Activated CD4-positive, alpha-beta T cell treated with anti-CD3 and anti-CD28 coated beads, Interleukin-2, Interleukin-4, amounts not matched to agents 100 ng/mL and 50 ng/mL, durations not matched to agents 16 hours and 8 hours (primary cell): ENCODE measurements around the gene PTGER3.

Experiments
- DNase-seq: peaks from one replicate; pipeline ENCODE4 v3.0.0-alpha.2; 2020; ENCODE audit warnings: low spot score

PTGER3 gene

DNA sequence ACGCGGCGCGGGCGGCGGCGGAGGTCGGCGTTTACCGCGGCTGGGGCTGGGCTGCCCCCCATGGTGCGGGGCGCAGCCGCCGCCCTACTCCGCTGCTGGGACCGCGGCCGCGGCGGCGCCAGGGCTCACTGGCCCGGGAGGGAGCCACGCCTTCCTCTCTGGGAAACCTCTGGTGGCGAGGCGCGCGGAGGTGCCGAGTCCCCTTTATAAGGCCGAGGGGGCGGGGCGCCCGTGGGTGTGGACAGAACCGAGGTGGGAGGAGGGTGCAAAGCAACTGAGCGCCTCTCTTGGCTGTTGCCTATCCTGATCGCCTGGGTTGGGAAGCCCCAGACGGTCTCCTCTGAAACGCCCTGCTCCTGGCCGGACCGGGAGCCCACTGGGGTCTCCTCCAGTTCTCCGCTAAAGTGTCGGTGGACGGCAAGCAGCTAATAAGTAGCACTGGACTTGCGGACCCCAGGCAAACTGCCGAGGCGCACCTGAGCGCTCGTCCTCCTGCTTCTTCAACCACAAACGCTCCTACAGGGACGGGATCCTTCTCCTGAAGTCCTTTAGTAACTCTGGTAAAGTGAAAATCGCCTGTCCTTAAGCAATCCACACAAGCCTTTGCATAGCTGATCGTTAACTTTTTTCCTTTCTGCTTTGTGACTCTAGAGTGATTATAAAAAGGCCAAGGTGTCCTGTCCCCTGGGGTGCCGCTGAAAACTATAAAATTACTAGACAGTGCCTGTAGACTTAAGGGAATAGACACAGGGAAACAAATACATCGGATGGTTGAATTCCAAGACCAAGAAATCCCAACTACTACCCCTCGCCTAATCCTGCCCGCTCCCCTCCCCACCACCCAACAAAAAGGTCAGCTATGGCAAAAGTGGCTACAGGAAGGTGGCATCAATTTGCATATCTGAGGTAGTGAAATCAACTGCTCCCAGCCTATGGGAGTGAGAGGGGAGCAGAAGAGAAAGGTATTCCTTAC lies at the start of gene PTGER3:
PTGER3 (minus strand) TSS at position 182 of the 973 bp plus-strand sequence. CDS start 239 bp downstream, outside the sequence.
- DNase-seq, result no peak

DNA sequence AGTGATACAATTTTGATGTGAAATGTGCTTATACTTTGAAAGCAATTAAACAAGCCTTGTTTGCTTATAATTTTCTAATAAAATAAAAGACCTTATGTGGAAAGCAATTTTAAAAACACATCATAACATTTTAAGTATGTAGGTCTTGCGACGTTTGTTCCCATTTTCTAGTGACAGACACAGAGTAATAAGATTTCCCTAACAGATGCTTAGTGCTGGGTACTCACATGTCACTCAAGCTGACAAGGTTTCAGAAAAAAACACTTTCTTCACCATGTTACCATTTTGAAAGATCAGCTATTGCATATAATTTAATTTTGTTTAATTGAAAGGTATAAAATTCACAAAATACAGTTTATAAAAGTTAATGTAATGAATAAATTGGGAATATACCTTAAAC lies 47.3 kb upstream of the PTGER3 start:
- DNase-seq, result no peak

DNA sequence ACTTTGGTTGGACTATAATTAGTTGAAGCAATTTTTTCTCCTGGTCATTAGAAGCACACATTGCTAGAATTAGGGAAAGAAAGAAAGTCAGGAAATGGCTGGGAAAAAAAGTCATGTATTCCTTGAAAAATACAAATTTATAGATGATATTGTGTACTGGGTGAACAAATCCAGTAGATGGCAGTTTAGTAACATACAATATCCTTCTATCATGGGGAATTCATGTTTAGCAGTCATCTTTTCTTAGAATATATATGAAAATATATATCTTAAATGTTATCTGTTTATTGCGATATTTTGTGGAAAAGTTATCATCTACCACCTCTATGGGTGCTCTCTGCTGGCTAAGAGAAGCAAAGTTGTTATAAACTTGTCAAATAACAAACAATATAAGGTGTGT lies 46.3 kb upstream of the PTGER3 start:
- no peak for DNase-seq

DNA sequence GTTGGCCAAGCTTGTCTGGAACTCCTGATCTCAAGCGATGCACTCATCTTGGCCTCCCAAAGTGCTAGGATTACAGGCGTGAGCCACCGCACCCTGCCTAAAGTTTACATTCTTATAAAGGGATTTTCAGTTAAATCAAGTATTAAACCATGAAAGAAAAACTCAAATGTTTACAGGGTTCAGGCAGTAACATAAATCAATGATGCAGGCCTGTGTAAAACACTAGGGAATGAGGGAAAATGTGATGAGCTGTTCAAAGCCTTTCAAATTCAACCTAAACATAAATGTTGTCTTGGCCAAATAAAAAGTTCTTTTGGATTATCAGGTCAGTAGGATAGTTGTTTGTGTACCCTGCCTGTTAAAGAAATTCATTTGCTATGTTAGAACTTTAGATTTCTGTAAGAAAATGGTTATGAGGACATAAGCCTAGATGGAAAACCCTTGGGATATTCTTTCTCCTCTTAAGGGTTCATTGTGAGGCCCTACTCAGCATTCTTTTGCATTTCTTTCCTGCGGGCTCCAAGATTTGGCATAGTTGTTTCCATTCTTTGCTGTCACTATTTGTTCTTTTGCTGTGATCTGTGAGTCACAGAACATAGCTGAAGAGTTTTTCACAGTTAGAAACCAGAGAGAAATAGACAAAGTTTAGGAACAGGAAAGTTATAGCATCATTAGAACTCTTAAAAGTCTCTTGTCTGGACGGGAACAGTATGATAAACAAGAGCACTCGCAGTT lies 42.1 kb upstream of the PTGER3 start:
- no peak for DNase-seq

DNA sequence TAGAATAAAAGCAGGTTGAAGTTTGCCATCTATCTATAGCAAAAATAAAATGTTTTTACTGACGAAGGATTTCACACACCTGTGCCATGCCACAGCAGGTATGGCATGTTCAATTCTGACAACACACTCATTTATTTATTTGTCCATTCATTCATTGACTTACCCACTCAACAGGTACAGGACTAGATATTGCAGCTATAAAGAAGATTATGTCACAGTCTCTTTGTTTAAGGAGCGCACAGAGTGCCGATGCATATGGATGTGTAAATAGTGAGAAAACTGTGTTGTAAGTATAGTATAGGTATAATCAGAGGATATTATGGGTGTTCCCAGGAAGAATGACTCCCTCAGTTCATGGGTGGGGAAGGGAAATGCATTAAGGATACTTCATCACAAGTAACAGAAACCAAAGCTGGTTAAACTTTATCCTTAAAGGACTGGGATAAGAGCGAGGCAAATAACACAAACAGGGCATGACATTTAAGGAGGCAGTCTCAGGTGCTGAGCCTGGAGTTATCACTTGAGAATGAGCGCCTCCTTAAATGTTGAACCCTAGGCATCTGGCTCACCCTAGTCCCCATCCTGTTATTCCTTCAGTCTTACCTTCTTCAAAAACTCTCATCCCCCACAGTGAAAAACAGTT lies 41.1 kb upstream of the PTGER3 start:
- DNase-seq, result no peak

DNA sequence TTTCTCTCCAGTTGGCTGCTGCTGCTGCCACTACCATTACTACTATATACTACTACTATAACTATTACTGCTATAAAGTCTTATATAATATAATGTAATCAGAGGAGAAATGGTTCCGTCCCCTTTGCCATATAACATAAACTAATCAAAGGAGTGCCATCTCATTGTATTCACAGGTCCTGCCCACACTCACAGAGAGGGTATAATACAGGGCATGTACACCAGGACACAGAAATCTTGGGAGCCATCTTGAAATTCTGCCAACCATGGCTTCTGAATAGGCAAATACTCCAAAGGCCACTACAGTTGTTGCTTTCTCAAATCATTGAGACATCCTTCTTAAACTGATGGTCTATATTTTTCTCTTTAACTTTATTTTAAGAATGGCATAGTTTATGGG lies 40.1 kb upstream of the PTGER3 start:
- no peak for DNase-seq

DNA sequence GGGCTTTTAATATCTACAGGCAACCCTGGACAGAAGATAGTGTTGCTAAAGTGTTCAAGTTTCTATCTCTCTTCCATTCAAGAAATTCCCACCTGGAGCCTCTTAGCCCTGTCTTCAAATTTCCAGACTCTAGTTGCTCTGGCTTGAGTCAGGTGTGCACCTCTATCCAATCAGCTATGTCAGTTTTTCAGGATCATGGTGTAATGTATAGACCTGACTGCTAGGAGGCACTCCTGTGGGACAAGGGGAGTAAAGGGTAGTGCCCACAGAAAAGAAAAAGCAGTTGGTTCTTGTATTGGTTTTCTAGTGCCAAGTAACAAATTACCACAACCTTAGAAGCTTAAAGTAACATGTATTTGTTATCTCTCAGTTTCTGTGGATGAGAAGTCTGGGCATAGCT lies 39.4 kb upstream of the PTGER3 start:
- no peak for DNase-seq

DNA sequence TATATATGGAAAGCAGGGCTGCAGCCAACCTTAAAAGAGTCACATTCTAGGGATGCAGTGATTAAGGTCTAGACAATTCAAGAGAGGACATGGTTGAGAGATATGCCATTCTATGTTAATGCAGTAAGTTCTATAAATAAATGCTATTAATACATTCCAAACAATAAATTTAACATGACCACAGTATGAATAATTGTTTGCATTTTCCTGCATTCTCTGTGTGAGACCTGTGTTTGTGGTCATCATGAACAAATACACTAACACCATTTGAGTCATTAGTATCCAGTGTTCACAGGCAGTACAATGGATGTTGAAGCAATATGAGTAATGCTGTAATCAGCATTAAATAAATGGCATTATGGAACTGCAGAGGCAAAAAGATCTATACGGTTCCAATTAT lies 38.7 kb upstream of the PTGER3 start:
- no peak for DNase-seq

DNA sequence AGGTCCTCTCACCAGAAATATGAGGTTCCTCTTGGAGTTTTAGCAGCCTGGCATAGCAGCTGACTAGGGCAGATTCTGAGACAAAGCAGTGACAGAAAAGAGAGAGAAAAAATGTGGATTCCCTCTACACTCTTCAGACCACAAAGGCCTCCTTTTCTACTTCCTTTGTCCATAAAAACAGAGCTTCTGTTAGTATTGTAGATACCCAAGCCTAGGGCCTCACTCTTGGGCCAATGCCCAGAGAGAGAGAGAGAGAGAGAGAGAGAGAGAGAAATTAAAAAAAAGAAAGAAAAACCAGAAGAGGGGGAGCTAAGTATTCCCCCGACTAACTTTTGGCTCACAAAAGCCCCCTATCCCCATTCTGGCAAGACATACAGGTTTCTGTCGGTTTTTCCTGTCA lies 35.7 kb upstream of the PTGER3 start:
- DNase-seq, result no peak

DNA sequence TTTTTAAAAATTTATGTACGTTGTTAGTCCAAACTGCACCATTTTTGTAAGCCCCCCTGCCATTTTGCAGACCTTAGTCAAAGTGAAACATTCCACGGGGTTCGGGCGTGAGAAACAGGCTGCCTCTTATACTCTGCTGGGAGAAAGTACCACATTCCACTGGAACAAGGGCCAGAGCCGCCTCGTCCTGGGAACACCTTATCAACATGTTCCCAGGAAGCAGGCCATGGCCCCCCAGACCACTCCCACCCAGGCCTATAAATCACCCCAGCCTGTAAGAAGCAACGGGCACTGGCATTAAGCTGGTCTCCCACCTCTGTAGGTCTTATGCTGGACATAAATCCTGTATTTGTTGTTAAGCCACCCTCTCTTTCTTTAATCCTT lies 34.1 kb upstream of the PTGER3 start:
- DNase-seq, result no peak

DNA sequence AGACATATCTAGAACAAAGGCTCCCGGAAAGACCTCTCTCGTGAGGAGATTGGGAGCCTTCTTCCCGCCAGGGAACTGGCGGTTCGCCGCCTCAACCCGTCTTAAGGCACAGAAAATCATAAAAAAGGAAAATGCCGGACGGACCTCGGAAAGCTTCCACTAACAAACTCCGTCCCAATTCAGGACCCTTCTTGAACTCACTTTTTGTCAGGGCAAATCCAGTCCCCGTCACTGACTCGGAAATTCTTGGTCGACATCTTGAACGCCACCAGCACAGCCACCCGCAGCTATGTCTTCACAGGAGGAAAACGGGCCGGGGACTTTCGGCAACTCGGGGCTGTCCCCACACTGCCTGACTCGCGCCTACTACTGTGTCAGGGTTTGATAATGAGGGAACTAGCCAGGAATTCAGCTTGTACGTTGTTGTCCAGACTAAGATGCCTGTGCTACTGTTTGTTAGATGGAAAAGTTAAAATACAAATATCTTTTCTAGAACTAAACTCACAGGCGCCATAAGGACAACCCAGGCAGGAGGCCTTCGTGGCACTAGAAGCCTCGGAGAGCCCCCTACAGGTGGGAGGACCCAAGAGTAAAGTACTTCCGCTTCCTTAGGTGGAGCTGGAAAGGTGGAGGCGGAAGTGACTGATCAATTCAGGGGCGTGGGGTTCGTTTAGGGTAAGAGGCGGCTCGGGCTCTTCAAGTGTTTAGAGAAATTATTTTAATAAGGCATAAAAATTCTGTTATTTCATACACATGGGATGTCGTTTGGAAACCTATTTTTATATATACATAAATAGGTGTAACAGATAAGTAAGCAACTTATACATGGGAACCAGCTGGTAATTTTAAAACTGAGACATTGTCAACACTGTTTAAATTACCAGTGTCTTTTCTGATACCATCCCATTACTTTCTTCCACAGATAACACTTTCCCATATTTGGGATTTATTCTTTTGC lies 33.4 kb upstream of the PTGER3 start, which contains the start of gene ZRANB2:
ZRANB2 (minus strand) TSS at position 297 of the 958 bp plus-strand sequence; CDS start at position 257, 40 bp downstream.
- peak; percentile 94 for DNase-seq

DNA sequence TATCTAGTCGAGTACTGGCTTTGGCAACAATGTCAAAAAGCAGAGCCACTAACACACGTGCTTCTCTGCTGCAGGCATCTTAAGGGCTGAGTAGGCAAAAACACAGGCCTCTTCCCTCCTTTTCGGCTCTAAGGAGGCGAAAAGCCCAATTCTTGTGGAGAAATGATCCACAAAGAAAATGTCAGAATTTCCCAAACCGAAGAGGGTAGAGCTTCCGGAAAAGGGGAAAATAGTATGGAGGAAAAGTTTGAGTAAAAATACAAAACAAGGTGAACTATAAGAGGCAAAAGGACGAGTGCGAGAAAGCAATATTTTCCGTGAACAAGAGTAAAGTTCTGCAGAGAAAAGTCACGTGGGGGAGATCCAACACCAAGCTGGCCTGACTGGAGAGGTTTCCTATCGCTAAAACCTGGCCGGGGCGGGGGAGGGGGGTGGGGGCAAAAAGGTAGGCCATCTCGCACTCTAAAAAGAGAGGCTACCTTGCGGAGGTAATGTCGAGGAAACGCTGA lies 32.7 kb upstream of the PTGER3 start:
- peak; percentile 15 for DNase-seq

DNA sequence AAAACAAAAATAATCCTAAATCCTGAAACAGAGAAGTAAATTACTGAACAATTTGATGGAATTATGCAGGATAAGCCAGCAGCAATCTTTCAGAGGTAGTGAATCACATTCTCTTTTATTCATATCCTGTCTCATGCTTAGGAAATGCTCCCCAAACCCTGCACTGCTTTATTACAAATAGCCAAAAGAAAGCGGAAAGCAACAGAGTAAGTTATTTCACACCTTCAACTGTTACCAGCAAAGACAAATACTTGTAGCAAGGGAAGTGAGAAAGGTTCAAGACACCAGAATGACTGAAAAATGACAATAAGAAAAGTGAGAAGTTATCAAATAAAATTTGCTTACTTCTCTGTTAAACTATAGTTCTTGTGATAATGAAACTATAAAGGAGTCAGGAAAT lies 27.1 kb upstream of the PTGER3 start:
- peak; percentile 32 for DNase-seq

DNA sequence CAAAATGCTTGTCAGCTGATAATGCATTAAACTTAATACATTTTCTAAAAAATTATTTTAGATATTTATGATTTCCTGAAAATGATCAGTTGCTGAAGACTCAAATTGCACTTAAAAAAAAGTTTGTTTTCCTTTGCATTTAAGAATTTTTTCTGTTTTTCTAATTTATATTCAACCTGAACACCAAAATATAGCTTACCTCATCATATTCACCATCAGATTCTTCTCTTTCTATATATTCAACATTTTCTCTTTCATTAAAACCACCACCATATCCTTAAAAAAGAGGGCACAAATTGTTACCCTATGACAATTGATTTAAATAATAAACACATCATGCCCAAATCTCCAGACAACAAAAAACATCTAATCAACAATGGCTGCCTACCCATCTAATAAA lies 24.7 kb upstream of the PTGER3 start:
- no peak for DNase-seq

DNA sequence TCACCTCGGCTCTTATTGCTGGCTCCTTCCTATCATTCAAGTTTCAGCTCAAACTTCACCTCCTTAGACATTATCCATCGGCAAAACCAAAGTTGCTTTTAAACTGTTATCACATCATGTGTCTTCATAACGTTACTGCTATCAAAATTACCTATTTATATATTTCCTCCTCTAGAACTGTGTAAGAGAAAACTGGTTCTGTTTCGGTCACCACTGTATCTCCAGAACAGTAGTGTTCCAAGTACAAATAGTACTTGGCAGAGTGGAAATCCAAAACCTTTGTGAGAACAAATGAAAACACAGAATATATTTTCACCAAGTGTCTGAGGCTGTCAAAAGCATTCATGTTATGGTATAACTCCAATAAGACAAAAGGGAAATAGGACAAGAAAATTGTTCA lies 24.1 kb upstream of the PTGER3 start:
- DNase-seq, result no peak

DNA sequence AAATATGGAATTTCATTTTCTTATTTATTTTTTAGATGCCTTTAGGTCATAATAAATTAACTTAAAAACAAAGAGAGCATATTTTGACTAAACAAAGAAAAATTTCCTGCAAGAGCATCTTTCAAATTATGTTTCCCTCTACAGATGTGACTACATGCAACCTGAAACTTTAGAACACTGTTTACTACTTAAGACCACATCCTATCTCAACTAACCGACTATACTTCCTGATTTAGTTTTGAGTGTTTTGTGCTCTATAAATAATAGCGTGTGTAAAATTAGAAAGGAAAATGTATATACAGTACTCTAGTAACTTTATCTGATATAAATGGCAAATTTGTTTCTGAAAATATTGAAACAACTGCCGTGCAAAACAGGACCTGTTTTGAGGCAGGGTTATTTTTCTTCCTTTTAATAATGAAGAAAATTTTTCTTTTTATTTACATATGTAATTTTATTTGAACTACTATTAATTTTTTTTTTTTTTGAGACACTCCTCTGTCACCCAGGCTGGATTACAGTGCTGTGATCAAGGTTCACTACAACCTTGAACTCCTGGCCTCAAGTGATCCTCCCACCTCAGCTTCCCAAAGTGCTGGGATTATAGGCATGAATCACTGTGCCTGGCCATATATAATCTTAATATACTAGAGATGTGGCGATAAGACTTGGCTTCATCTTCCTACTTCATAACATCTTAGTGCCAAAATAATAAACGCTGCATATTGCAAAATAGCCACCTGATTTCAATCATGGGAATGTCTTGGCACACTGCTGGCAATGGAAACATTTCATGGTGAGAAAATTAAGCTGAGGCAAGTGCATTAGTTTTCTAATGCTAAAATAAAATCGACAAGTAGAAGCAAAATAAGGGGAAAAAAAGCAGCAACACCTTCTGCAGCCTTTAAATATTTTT lies 21.0 kb upstream of the PTGER3 start:
- DNase-seq, result peak; percentile 28

DNA sequence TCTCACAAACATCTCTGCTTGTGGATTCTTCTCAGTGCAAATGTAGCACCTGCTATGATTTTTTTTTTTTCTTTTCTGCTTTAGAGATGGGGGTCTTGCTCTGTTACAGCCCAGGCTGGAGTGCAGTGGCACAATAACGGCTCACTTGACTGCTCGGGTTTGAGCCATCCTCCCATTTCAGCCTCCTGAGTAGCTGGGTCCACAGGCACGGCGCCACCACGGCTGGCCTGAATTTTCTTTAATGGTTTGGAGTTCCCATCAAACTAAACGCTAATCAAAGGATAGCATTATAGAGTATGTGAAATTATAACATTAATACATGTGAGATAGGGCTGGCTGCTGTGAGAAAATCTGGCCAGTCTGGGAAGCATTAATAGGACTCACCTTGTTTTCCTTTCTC lies 7.2 kb upstream of the PTGER3 start:
- no peak for DNase-seq

DNA sequence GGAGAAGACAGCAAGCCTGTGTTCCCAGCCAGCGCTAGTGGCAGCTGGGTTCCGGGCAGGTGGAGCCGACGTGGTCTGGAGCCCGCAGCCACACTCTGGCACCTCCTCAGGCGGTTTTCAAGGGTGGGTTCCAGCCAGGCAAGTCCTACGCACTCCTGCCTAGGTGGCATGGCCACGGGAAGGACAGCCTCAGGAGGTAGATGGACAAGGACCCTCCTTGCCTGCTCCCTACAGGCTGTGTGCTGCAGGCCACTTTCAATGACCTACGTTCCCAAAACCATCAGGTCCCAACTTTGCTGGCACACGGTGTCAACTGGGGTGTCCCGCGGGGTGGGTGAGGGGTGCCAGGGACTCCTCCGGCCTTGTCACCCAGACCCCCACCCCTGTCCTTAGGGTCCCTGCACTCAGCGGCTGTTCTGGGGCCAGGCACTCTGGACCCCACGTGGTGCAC lies 6.7 kb upstream of the PTGER3 start:
- DNase-seq, result no peak

DNA sequence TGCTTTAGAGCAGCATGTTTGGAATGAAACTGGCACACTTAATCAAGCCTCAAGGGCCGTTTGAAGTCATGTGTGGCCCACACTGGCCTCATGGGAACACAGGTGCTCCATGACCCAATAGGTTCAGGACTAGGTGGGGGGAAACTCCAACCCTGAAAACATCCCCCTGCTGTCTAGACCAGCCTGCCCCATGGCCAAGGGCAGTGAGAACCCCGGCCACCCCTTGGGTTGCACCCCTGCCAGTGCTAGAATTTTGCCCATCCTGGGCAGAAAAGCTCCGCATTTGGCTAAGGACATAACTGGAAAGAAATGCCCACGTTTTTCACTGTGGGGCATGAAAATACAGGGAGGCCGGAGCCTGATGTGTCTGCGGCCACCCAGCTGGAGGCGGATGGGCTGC lies 6.1 kb upstream of the PTGER3 start:
- DNase-seq, result no peak

DNA sequence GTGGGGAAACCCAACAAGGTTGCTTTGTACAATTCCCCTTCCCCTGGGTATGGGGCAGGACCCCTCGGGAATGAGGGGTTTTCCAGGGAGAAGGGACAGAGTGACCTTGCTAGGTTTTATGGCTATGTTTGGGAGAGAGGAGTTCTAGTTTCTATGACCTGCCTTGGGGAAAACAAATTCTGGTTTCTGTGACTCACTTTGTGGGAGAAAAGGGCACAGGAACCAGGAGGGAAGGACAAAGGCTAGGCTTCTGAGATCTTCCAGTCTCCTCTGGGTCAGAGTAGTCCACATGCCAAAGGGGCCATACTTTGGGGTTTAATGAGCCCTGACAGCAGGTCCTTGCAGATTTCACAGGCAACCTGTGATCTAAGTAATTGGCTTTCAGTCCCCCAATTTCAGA lies 5.5 kb upstream of the PTGER3 start:
- DNase-seq, result no peak
